GM23248 (cell line): ENCODE data around the gene RADX. TPM values are rescaled to one million over a fixed set of nuclear protein-coding genes. Genes with fewer than 3 reads are reported as not detected.

Experiments used
- DNase-seq: peaks from one replicate; pipeline ENCODE4 v3.0.0-alpha.2; 2015
- H2AFZ ChIP-seq: fragments of 200-600 bp; sonication (generic); 2 replicates; pipeline ENCODE4 v1.6.1; 2016; ENCODE audit warnings: antibody characterized with exemption
- H3F3A ChIP-seq: fragments of 200-600 bp; sonication (generic); 2 replicates; pipeline ENCODE4 v1.6.1; 2016; ENCODE audit warnings: mild to moderate bottlenecking, antibody characterized with exemption, mixed run types; ENCODE audit not compliant: insufficient read depth
- H3K27ac ChIP-seq: fragments of 200-600 bp; sonication (generic); 2 replicates; pipeline ENCODE4 v1.5.1; 2016; ENCODE audit warnings: mild to moderate bottlenecking
- H3K27me3 ChIP-seq: fragments of 200-600 bp; sonication (generic); replicated peaks from 2 replicates; pipeline ENCODE4 v1.6.1; 2016; ENCODE audit warnings: mild to moderate bottlenecking; ENCODE audit not compliant: insufficient read depth
- H3K36me3 ChIP-seq: fragments of 200-600 bp; sonication (generic); 2 replicates; pipeline ENCODE4 v1.6.1; 2016; ENCODE audit warnings: low read depth, mild to moderate bottlenecking
- H3K4me1 ChIP-seq: fragments of 200-600 bp; sonication (generic); 2 replicates; pipeline ENCODE4 v1.6.1; 2016; ENCODE audit warnings: mild to moderate bottlenecking; ENCODE audit not compliant: insufficient read depth
- H3K4me2 ChIP-seq: fragments of 200-600 bp; sonication (generic); one replicate; pipeline ENCODE4 v1.6.1; 2016; ENCODE audit warnings: mild to moderate bottlenecking; ENCODE audit not compliant: unreplicated experiment
- H3K4me3 ChIP-seq: fragments of 200-600 bp; sonication (generic); 2 replicates; pipeline ENCODE4 v1.5.1; 2016; ENCODE audit warnings: mild to moderate bottlenecking
- H3K79me2 ChIP-seq: fragments of 200-600 bp; sonication (generic); 2 replicates; pipeline ENCODE4 v1.6.1; 2016; ENCODE audit warnings: mild to moderate bottlenecking; ENCODE audit not compliant: insufficient read depth
- H3K9ac ChIP-seq: fragments of 200-600 bp; sonication (generic); 2 replicates; pipeline ENCODE4 v1.6.1; 2016; ENCODE audit warnings: mild to moderate bottlenecking
- H3K9me2 ChIP-seq: fragments of 200-600 bp; sonication (generic); 2 replicates; pipeline ENCODE4 v1.6.1; 2016; ENCODE audit warnings: mixed run types, mild to moderate bottlenecking, moderate library complexity; ENCODE audit not compliant: insufficient read depth
- H3K9me3 ChIP-seq: fragments of 200-600 bp; sonication (generic); one replicate; pipeline ENCODE4 v1.6.1; 2017; ENCODE audit warnings: low read depth
- H4K20me1 ChIP-seq: fragments of 200-600 bp; sonication (generic); 2 replicates; pipeline ENCODE4 v1.6.0; 2016; ENCODE audit not compliant: insufficient read depth
- EZH2 ChIP-seq: fragments of 200-600 bp; sonication (generic); IDR thresholded peaks from 2 replicates; pipeline ENCODE4 v1.6.1; 2018; ENCODE audit warnings: antibody characterized with exemption, mild to moderate bottlenecking; ENCODE audit not compliant: insufficient read depth, poor library complexity, severe bottlenecking
- EZH2phosphoT487 ChIP-seq: fragments of 200-600 bp; sonication (generic); IDR thresholded peaks from 2 replicates; pipeline ENCODE4 v1.6.1; 2018; ENCODE audit warnings: antibody characterized with exemption, moderate library complexity, mild to moderate bottlenecking, low read depth; ENCODE audit not compliant: insufficient read depth
- WGBS, 2 experiments: methylation state at CpG; one replicate each; pipeline ENCODE4 v1.1.6; 2015 to 2017; ENCODE audit warnings: low lambda C conversion rate in 2 of 2, low coverage in 1 of 2; ENCODE audit errors: missing lambda C conversion rate in 2 of 2; 5-methylcytosine and 5-hydroxymethylcytosine counted together
- in situ Hi-C: fragments of 300-500 bp; cut with MboI; formaldehyde crosslinking; loops from 2 replicates; pipeline ENCODE4 v1.15.0; 2020
- polyA plus RNA-seq: library from polyadenylated mRNA; unstranded; fragments of >200 nt; fragmentation: Nextera tagmentation; extraction: Ambion mirVana; gene quantifications from 2 replicates; pipeline ENCODE4 v1.2.1, GENCODE V29; 2016
- total RNA-seq: library from RNA; depleted of rRNA; stranded (reverse); fragments of >200 nt; shearing (Covaris generic); gene quantifications from 2 replicates; pipeline ENCODE4 v1.2.3, GENCODE V29; 2014

Gene RADX
- total and polyA plus RNA-seq, 2 experiments from 2014 or later = 0.53 to 2.1 TPM

GRCh38 chrX:106670631-106671030 lies 58.9 kb downstream of the RADX start:
- H3K9ac ChIP-seq = no peak overlapping the region
- H2AFZ ChIP-seq = no peak overlapping the region
- no peaks in the 10 kb centered on the region for H3K9me3 ChIP-seq
- in situ Hi-C loops = no loop called here
- no peaks in the 10 kb centered on the region for H3K79me2 ChIP-seq
- DNase-seq = peak; percentile 45
- no peaks in the 10 kb centered on the region for H4K20me1 ChIP-seq
- no peaks in the 10 kb centered on the region for H3F3A ChIP-seq
- no peak overlapping the region for H3K4me3 ChIP-seq
- no peaks in the 10 kb centered on the region for H3K27me3 ChIP-seq
- no peaks in the 10 kb centered on the region for H3K9me2 ChIP-seq
- peaks cover 4% of the 10 kb centered on the region; the same call in 1 of the 2 replicates for H3K4me1 ChIP-seq
- TF ChIP-seq EZH2phosphoT487 = no peak
- TF ChIP-seq EZH2 = no peak
- WGBS, 2 experiments = 50 to 86% methylated on average over 1 of the region's 1 CpG
- no peak overlapping the region; the same call in 1 of the 2 replicates for H3K27ac ChIP-seq
- no peaks in the 10 kb centered on the region for H3K36me3 ChIP-seq
- H3K4me2 ChIP-seq = no peak overlapping the region

- in situ Hi-C loops = no loop called here
- no peaks in the 10 kb centered on the region for H3K79me2 ChIP-seq
- TF ChIP-seq EZH2 (no peak), EZH2phosphoT487 (no peak)
- no peaks in the 10 kb centered on the region for H3K9me2 ChIP-seq
- DNase-seq = no peak
- no peaks in the 10 kb centered on the region for H3K27me3 ChIP-seq
- no peaks in the 10 kb centered on the region for H4K20me1 ChIP-seq
- H3K4me1 ChIP-seq = peaks cover 4% of the 10 kb centered on the region; the same call in 1 of the 2 replicates
- no peak overlapping the region for H3K4me3 ChIP-seq
- H3K9me3 ChIP-seq = no peaks in the 10 kb centered on the region
- H3K9ac ChIP-seq = no peak overlapping the region
- H3F3A ChIP-seq = no peaks in the 10 kb centered on the region
- no peaks in the 10 kb centered on the region for H3K36me3 ChIP-seq
- H3K4me2 ChIP-seq = no peak overlapping the region
- H3K27ac ChIP-seq = no peak overlapping the region
- no peak overlapping the region for H2AFZ ChIP-seq
- 91 to 100% methylated on average over 2 to 4 of the region's 4 CpGs for WGBS, 2 experiments
Observed at GRCh38 chrX:106672527-106672926, 60.7 kb downstream of the RADX start.

- Histone ChIP-seq H3K9ac (no peak overlapping the region), H3F3A (no peaks in the 10 kb centered on the region), H2AFZ (no peak overlapping the region), H3K36me3 (no peaks in the 10 kb centered on the region), H3K4me2 (no peak overlapping the region), H3K9me3 (no peaks in the 10 kb centered on the region), H3K4me1 (no peaks in the 10 kb centered on the region), H3K27ac (no peak overlapping the region), H3K4me3 (no peak overlapping the region), H4K20me1 (no peaks in the 10 kb centered on the region), H3K27me3 (no peaks in the 10 kb centered on the region), H3K79me2 (no peaks in the 10 kb centered on the region), H3K9me2 (no peaks in the 10 kb centered on the region)
- in situ Hi-C loops = no loop called here
- TF ChIP-seq EZH2 (no peak), EZH2phosphoT487 (no peak)
- no peak for DNase-seq
- WGBS, 2 experiments = 71 to 79% methylated on average over 2 of the region's 2 CpGs
Observed at GRCh38 chrX:106680716-106681115, 68.9 kb downstream of the RADX start.

GRCh38 chrX:106684207-106684606 lies 72.4 kb downstream of the RADX start:
- no peak overlapping the region for H3K4me3 ChIP-seq
- H3K27ac ChIP-seq = no peak overlapping the region
- TF ChIP-seq EZH2 = no peak
- no peaks in the 10 kb centered on the region for H3K79me2 ChIP-seq
- no peaks in the 10 kb centered on the region for H3K9me3 ChIP-seq
- in situ Hi-C loops = no loop called here
- no peaks in the 10 kb centered on the region for H4K20me1 ChIP-seq
- H2AFZ ChIP-seq = no peak overlapping the region
- no peaks in the 10 kb centered on the region for H3K36me3 ChIP-seq
- DNase-seq = no peak
- H3K4me2 ChIP-seq = no peak overlapping the region
- H3K9me2 ChIP-seq = no peaks in the 10 kb centered on the region
- 67 to 76% methylated on average over 4 of the region's 4 CpGs for WGBS, 2 experiments
- no peaks in the 10 kb centered on the region for H3F3A ChIP-seq
- no peaks in the 10 kb centered on the region for H3K4me1 ChIP-seq
- H3K27me3 ChIP-seq = no peaks in the 10 kb centered on the region
- no peak overlapping the region for H3K9ac ChIP-seq
